DOHH2 (cell line): Measurements from ENCODE around the gene CSTB.

Experiments
- H3F3A ChIP-seq: fragments of 200-600 bp; sonication (generic), shearing (Covaris generic); 2 replicates; pipeline ENCODE4 v1.6.0; 2016; ENCODE audit warnings: antibody characterized with exemption, mild to moderate bottlenecking; ENCODE audit not compliant: control insufficient read depth, insufficient read depth
- H3K27ac ChIP-seq: fragments of 200-600 bp; sonication (generic); 2 replicates; pipeline ENCODE4 v1.5.1; 2014; ENCODE audit warnings: low read depth, mild to moderate bottlenecking, low read length, moderate library complexity
- H3K27me3 ChIP-seq: fragments of 200-600 bp; sonication (generic); 2 replicates; pipeline ENCODE4 v1.6.1; 2014; ENCODE audit warnings: mild to moderate bottlenecking, low read length, mixed read lengths; ENCODE audit not compliant: control insufficient read depth
- H3K36me3 ChIP-seq: fragments of 200-600 bp; sonication (generic); 2 replicates; pipeline ENCODE4 v1.6.1; 2014; ENCODE audit warnings: mild to moderate bottlenecking, low read length, moderate library complexity, mixed read lengths; ENCODE audit not compliant: control insufficient read depth
- H3K4me1 ChIP-seq: fragments of 200-600 bp; sonication (generic); 2 replicates; pipeline ENCODE4 v1.6.1; 2014; ENCODE audit warnings: mild to moderate bottlenecking, low read length, mixed read lengths; ENCODE audit not compliant: control insufficient read depth
- H3K4me2 ChIP-seq: fragments of 200-600 bp; sonication (generic); 2 replicates; pipeline ENCODE4 v1.6.0; 2014; ENCODE audit warnings: mild to moderate bottlenecking, low read length, moderate library complexity
- H3K4me3 ChIP-seq: fragments of 200-600 bp; sonication (generic); 2 replicates; pipeline ENCODE4 v1.5.1; 2014; ENCODE audit warnings: mild to moderate bottlenecking, low read length, mixed read lengths
- H3K79me2 ChIP-seq: fragments of 200-600 bp; sonication (generic); 2 replicates; pipeline ENCODE4 v1.6.1; 2014; ENCODE audit warnings: mild to moderate bottlenecking, low read length, mixed read lengths; ENCODE audit not compliant: control insufficient read depth
- H3K9me2 ChIP-seq: fragments of 200-600 bp; sonication (generic); replicated peaks from 2 replicates; pipeline ENCODE4 v1.6.1; 2014; ENCODE audit warnings: mild to moderate bottlenecking, low read length, mixed read lengths; ENCODE audit not compliant: control insufficient read depth
- H3K9me3 ChIP-seq: fragments of 200-600 bp; sonication (generic); 2 replicates; pipeline ENCODE4 v1.6.1; 2014; ENCODE audit warnings: antibody characterized with exemption, low read length, mixed read lengths; ENCODE audit not compliant: control insufficient read depth, insufficient read depth
- H4K20me1 ChIP-seq: fragments of 200-600 bp; sonication (generic); 2 replicates; pipeline ENCODE4 v1.6.0; 2014; ENCODE audit warnings: low read depth, mild to moderate bottlenecking, antibody characterized with exemption, low read length, moderate library complexity; ENCODE audit not compliant: control insufficient read depth, insufficient read depth
- EZH2phosphoT487 ChIP-seq: fragments of 200-600 bp; sonication (generic); IDR thresholded peaks from 2 replicates; pipeline ENCODE4 v1.6.1; 2017; ENCODE audit warnings: borderline replicate concordance, mild to moderate bottlenecking, antibody characterized with exemption, low read length, moderate library complexity, mixed read lengths
- TF ChIP-seq, protein P1 (sequence below): fragments of 200-600 bp; sonication (generic); IDR thresholded peaks from one replicate; pipeline ENCODE4 v1.5.1; 2014; ENCODE audit warnings: antibody characterized with exemption, mild to moderate bottlenecking, low read depth, low read length; ENCODE audit not compliant: poor library complexity, severe bottlenecking

CSTB gene

DNA sequence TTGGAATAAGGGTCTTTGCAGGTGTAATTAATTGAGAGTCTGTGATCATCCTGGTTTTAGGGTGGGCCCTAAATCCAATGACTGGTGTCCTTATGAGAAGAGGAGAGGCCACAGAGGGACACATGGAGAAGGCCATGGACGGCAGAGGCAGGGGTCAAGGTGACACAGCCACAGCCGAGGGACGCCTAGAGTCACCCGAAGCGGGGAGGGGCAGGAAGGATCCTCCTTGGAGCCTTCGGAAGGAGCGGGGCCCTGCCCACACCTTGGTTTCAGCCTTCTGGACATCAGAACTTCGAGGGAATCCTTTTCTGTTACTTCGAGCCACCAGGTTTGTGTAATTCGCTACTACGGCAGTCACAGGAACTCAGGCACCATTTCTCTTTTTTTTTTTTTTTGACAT is 44.4 kb upstream of the CSTB start:
- Histone ChIP-seq H3K36me3 (no peaks in the 10 kb centered on the region), H3K9me2 (no peaks in the 10 kb centered on the region), H3K27me3 (no peaks in the 10 kb centered on the region), H3K4me1 (peaks cover 33% of the 10 kb centered on the region), H3K27ac (no peak overlapping the region), H3K9me3 (no peaks in the 10 kb centered on the region), H3K4me2 (no peak overlapping the region), H3K79me2 (no peaks in the 10 kb centered on the region), H3F3A (peaks cover 13% of the 10 kb centered on the region), H4K20me1 (no peaks in the 10 kb centered on the region), H3K4me3 (no peak overlapping the region)
- TF ChIP-seq, protein P1, sequence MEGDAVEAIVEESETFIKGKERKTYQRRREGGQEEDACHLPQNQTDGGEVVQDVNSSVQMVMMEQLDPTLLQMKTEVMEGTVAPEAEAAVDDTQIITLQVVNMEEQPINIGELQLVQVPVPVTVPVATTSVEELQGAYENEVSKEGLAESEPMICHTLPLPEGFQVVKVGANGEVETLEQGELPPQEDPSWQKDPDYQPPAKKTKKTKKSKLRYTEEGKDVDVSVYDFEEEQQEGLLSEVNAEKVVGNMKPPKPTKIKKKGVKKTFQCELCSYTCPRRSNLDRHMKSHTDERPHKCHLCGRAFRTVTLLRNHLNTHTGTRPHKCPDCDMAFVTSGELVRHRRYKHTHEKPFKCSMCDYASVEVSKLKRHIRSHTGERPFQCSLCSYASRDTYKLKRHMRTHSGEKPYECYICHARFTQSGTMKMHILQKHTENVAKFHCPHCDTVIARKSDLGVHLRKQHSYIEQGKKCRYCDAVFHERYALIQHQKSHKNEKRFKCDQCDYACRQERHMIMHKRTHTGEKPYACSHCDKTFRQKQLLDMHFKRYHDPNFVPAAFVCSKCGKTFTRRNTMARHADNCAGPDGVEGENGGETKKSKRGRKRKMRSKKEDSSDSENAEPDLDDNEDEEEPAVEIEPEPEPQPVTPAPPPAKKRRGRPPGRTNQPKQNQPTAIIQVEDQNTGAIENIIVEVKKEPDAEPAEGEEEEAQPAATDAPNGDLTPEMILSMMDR = no peak
- TF ChIP-seq EZH2phosphoT487 = no peak

DNA sequence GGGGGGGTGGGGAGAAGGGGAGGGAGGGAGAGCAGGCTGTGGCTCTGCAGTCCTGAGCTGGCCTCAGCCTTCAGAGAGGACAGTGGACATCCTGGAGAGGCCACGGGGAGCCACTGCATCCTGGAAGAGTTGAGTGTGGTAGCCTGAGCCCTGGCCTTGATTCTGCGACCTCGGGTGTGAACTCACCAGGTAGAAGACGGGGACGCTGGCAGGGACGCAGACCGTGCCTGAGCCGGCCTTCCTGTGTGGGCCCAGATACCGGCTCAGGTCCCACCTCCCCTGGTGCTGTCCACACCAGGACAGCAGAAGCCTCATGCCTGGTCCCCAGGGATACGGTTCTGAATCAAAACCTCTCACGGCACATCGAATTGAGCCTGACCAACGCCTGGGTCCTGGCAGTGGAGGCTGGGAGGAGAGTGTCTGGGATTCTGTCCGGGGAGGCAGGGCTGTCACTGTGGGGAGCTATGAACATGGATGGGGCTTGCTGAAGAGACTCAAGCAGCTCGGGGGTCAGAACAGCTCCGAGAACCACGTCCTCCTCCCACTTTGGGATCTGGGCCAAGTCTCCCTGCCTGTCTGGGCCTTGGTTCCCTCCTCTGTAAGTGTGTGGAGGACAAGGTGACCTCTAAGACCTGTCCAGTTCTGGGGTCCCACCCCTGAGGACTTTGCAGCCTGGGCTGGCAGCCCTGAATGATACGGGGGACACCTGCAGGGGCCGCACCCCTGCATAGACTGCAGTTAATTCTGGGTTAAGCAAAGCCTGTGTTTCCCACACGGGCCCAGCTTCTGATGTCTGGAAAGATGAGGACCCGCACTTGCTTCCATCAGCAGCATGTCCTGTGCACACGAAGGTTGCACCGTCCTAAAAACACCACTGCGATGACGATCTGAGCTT is 43.6 kb upstream of the CSTB start:
- no peaks in the 10 kb centered on the region for H3K9me2 ChIP-seq
- 0 out of 2 replicates have a peak, but pooled peaks cover under 1% of the 10 kb centered on the region for H4K20me1 ChIP-seq
- no peaks in the 10 kb centered on the region for H3K36me3 ChIP-seq
- H3K27me3 ChIP-seq = no peaks in the 10 kb centered on the region
- no peak overlapping the region for H3K4me3 ChIP-seq
- peaks cover 33% of the 10 kb centered on the region for H3K4me1 ChIP-seq
- TF ChIP-seq, protein P1 = no peak
- no peak for TF ChIP-seq EZH2phosphoT487
- H3K27ac ChIP-seq = no peak overlapping the region
- no peak overlapping the region for H3K4me2 ChIP-seq
- H3F3A ChIP-seq = peaks cover 15% of the 10 kb centered on the region
- H3K79me2 ChIP-seq = no peaks in the 10 kb centered on the region
- H3K9me3 ChIP-seq = no peaks in the 10 kb centered on the region

DNA sequence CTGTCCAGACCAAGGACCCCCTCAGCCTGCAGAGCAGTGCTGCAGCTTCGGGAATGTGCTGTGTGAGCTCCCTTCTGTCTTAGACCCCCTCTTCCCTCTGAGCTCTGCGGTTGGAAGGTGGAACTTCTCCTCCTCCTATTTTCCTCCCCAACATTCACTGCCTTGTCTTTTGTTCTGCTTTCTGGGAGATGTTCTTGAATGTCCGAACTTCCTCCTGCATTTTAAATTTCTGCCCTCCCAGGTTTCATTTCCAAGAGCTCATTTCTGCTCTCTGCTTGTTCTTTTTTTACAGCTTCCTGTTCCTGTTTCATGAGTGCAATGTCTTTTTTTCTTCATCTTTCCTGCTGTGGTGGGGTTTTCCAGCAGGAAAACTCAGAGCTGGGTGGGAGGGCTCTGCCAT is 42.6 kb upstream of the CSTB start:
- Histone ChIP-seq H3K4me2 (peak overlapping the region; percentile 70), H3K79me2 (no peaks in the 10 kb centered on the region), H3K4me1 (peaks cover 33% of the 10 kb centered on the region), H3F3A (peaks cover 15% of the 10 kb centered on the region), H3K9me3 (no peaks in the 10 kb centered on the region), H3K27me3 (no peaks in the 10 kb centered on the region), H4K20me1 (0 out of 2 replicates have a peak, but pooled peaks cover 4% of the 10 kb centered on the region), H3K9me2 (no peaks in the 10 kb centered on the region), H3K4me3 (peak overlapping the region; percentile 46), H3K27ac (peak overlapping the region; percentile 62), H3K36me3 (no peaks in the 10 kb centered on the region)
- TF ChIP-seq EZH2phosphoT487 = no peak
